HL-60/S4 treated with phorbol 12-myristate 13-acetate at 8.2 ng/mL for 4 days and 3 days (cell line): ENCODE measurements around the gene RPL7L1.

Source experiments
- in situ Hi-C: fragments of 300-500 bp; cut with MboI; formaldehyde crosslinking; loops from 2 replicates; pipeline ENCODE4 v1.15.0; 2022; ENCODE audit warnings: low sequenced_read_pairs

RPL7L1 gene

GRCh38 chr6:42928986-42929820, 49.8 kb downstream of the RPL7L1 start, which contains the start of gene CNPY3:
Gene CNPY3, plus strand, starts transcription at chr6:42929480. Its CDS starts 91 bp downstream, at chr6:42929571.
- in situ Hi-C loops, result no loop called here

- in situ Hi-C loops, result no loop called here
Measured at GRCh38 chr6:42929821-42930360, 50.5 kb downstream of the RPL7L1 start.

DNA sequence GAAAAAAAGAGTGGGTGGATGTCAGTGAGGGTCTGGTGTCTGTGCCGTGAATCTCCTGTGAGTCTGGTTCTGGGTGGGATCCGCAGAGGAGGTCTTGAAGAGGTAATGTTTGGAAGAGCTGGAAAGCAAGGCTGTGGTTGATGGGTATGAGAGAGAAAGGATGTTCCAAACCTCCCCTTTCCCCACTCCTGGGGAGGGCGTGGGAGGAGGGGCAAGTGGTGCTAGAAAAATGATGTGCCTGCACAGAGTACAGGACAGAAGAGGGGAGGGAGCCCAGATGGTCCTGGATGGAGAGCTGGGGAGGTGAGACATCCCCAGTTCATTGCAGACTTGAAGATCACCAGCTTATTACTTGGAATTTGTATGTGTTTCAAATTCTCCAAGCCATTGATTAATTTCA, 53.0 kb downstream of the RPL7L1 start:
- in situ Hi-C loops, result no loop called here

- in situ Hi-C loops, result no loop called here
Measured at GRCh38 chr6:42933205-42933604, 53.8 kb downstream of the RPL7L1 start.

DNA sequence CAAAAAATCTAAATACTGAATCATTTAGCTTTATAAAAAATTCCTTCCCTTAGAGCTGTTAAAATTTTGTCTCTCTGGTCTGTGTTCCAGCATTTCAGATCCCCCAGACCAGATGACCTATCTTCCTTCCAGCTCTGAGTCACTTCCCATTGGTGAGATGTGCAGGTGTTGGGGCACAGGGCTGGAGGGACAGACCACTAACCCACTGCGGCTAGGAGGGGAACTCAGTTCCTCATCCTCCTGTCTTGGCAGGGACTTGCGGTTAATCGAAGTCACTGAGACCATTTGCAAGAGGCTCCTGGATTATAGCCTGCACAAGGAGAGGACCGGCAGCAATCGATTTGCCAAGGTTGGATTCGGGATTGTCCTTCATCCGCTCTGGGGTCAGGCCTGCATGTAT, 55.9 kb downstream of the RPL7L1 start:
- in situ Hi-C loops, result no loop called here

GRCh38 chr6:42936398-42936797, 57.0 kb downstream of the RPL7L1 start:
- in situ Hi-C loops, result no loop called here

- in situ Hi-C loops, result no loop called here
Measured at GRCh38 chr6:42937548-42938427, 58.4 kb downstream of the RPL7L1 start.

GRCh38 chr6:42938428-42938796, 59.0 kb downstream of the RPL7L1 start:
- in situ Hi-C loops, result no loop called here

- in situ Hi-C loops, result no loop called here
Measured at GRCh38 chr6:42938987-42939809, 59.8 kb downstream of the RPL7L1 start.
